ENCODE measurements around the gene SCAPER. TPM values are rescaled to one million over a fixed set of nuclear protein-coding genes. Genes with fewer than 3 reads are reported as not detected.
"Not testable (repeated sequence)": the region's sequence is repeated elsewhere in the genome, so short reads cannot be mapped to it uniquely, and the experiment has no call there.

The SCAPER gene
- total RNA-seq, 1 donor from 2014 or later = 78.1 TPM

DNA sequence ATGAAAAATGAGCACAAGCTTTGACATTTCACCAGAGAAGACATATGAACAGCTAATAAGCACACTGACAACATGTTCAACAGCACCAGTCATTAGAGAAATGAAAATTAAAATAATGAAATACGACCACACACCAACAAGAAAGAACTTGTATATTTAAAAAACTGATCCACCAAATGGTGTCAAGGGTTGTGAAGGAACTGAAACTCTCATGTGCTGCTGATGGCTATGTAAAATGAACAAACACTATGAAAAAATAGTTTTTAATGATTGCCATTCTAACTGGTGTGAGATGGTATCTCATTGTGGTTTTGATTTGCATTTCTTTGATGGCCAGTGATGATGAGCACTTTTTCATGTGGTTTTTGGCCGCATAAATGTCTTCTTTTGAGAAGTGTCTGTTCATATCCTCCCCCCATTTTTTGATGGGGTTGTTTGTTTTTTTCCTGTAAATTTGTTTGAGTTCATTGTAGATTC lies 193.8 kb downstream of the SCAPER start:
- peaks cover 0 to 9% of the 10 kb centered on the region in 2 donors for H3K36me3 ChIP-seq
- H3K27ac ChIP-seq = no peak overlapping the region
- TF ChIP-seq, protein P1, sequence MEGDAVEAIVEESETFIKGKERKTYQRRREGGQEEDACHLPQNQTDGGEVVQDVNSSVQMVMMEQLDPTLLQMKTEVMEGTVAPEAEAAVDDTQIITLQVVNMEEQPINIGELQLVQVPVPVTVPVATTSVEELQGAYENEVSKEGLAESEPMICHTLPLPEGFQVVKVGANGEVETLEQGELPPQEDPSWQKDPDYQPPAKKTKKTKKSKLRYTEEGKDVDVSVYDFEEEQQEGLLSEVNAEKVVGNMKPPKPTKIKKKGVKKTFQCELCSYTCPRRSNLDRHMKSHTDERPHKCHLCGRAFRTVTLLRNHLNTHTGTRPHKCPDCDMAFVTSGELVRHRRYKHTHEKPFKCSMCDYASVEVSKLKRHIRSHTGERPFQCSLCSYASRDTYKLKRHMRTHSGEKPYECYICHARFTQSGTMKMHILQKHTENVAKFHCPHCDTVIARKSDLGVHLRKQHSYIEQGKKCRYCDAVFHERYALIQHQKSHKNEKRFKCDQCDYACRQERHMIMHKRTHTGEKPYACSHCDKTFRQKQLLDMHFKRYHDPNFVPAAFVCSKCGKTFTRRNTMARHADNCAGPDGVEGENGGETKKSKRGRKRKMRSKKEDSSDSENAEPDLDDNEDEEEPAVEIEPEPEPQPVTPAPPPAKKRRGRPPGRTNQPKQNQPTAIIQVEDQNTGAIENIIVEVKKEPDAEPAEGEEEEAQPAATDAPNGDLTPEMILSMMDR (IDR thresholded peaks at IDR 0.05) = no peak
- DNase-seq (ENCODE audit: low spot score in 2 of 2) = no peak
- no peaks in the 10 kb centered on the region for H3K4me1 ChIP-seq
- H3K4me3 ChIP-seq = no peak overlapping the region
- H3K27me3 ChIP-seq = no peaks in the 10 kb centered on the region
- peaks cover 0 to 4% of the 10 kb centered on the region in 2 donors for H3K9me3 ChIP-seq
- intact Hi-C loops (cut with DNase I) = no loop called here

DNA sequence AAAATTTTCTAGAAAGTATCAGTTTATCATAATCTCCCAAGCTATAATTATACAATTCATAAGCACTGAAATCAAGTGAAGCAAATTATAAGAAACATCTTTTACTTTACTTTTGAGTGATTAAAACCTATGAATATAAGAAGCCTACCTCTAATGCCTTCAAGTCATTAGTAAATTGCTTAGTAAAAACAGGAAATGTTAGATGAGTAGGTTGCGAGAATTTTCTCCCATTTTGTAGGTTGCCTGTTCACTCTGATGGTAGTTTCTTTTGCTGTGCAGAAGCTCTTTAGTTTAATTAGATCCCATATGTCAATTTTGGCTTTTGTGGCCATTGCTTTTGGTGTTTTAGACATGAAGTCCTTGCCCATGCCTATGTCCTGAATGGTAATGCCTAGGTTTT lies 201.1 kb downstream of the SCAPER start:
- H3K9me3 ChIP-seq; intact Hi-C loops (cut with DNase I); H3K4me1 ChIP-seq; DNase-seq (ENCODE audit: low spot score in 2 of 2); H3K27ac ChIP-seq; H3K27me3 ChIP-seq; H3K4me3 ChIP-seq: not testable (repeated sequence)
- H3K36me3 ChIP-seq = peaks cover 12 to 28% of the 10 kb centered on the region in 2 donors

DNA sequence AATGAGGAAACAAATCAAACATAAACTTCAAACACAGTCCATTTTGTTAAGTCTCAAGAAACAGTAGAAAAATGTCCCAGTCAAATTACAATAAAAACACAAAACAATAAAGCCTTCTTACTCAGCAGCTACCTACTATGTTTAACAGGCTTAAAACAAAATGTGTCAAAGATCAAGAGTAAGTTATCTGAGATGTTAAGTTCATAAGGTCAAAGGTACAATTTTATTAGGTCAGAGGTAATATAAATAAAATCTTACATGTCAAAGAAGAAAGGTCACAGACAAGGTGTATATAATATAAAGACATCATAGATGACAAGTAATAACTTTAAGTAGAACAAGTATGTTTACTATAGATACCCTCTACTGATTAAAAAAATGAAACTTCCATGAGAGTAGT lies 208.3 kb downstream of the SCAPER start:
- Histone ChIP-seq H3K9me3 (no peaks in the 10 kb centered on the region), H3K4me1 (no peaks in the 10 kb centered on the region), H3K4me3 (no peak overlapping the region), H3K36me3 (peaks cover 8 to 22% of the 10 kb centered on the region in 2 donors), H3K27ac (no peak overlapping the region), H3K27me3 (no peaks in the 10 kb centered on the region)
- DNase-seq (ENCODE audit: low spot score in 2 of 2) = no peak
- intact Hi-C loops (cut with DNase I) = no loop called here
- TF ChIP-seq, protein P1 (IDR thresholded peaks at IDR 0.05) = no peak

DNA sequence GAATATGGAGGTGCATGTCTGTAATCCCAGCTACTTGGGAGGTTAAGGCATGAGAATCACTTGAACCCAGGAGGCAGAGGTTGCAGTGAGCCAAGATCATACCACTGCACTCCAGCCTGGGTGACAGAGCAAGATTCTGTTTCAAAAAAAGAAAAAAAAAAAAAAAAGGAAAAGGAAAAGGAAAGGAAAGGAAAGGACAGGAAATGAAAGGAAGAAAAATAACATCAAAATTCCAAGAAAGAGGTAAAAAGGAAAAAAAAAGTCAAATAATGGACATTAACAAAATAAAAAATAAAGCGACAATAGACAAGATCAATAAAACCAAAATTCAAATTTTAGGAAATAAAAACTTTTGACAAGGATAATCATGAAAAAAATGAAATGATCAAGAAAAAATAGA lies 212.6 kb downstream of the SCAPER start:
- intact Hi-C loops (cut with DNase I); H3K9me3 ChIP-seq; H3K36me3 ChIP-seq; DNase-seq (ENCODE audit: low spot score in 2 of 2); H3K4me1 ChIP-seq; H3K27ac ChIP-seq; H3K27me3 ChIP-seq; H3K4me3 ChIP-seq: not testable (repeated sequence)

DNA sequence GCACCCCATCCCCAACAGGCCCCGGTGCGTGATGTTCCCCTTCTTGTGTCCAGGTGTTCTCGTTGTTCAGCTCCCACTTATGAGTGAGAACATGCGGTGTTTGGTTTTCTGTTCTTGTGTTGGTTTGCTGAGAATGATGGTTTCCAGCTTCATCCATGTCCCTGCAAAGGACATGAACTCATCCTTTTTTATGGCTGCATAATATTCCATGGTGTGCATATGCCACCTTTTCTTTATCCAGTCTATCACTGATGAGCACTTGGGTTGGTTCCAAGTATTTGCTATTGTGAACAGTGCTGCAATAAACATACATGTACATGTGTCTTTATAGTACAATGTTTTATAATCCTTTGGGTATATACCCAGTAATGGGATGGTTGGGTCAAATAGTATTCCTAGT lies 217.5 kb downstream of the SCAPER start:
- H3K36me3 ChIP-seq; H3K9me3 ChIP-seq; DNase-seq (ENCODE audit: low spot score in 2 of 2); H3K27me3 ChIP-seq; H3K4me3 ChIP-seq; H3K27ac ChIP-seq; H3K4me1 ChIP-seq; intact Hi-C loops (cut with DNase I): not testable (repeated sequence)

DNA sequence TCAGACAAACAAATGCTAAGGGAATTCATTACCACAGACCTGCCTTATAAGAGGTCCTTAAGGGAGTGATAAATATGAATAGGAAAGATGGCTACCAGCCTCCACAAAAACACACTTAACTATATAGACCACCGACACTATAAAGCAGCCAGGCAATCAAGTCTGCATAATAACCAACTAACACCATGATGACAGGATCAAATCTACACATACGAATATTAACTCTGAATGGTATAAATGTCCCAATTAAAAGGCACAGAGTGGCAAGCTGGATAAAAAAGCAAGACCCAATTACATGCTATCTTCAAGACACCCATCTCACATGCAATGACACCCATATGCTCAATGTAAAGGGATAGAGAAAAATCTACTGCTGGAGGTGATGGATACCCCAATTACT lies 221.1 kb downstream of the SCAPER start:
- H3K4me1 ChIP-seq = no peaks in the 10 kb centered on the region
- H3K27me3 ChIP-seq = no peaks in the 10 kb centered on the region
- H3K27ac ChIP-seq = no peak overlapping the region
- H3K4me3 ChIP-seq = no peak overlapping the region
- no peak for DNase-seq (ENCODE audit: low spot score in 2 of 2)
- H3K9me3 ChIP-seq = peaks cover 0 to 3% of the 10 kb centered on the region in 2 donors
- intact Hi-C loops (cut with DNase I) = no loop called here
- TF ChIP-seq, protein P1 (IDR thresholded peaks at IDR 0.05) = no peak
- peaks cover 4% of the 10 kb centered on the region in 2 donors for H3K36me3 ChIP-seq

DNA sequence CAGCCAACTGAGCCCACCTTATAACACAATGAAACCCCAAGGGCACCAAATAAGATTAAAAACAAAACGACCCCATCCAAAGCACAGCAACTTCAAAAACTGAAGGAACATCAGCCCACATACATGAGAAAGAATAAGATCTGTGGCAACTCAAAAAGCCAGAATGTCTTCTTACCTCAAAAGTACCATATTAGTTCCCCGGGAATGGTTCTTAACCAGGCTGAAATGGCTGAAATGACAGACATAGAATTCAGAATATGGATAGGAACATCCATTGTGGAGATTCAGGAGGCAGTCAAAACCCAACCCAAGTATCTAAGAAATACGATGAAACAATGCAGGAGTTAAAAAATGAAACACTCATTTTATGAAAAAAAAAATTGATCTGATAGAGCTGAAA lies 222.3 kb downstream of the SCAPER start:
- no peak for DNase-seq (ENCODE audit: low spot score in 2 of 2)
- intact Hi-C loops (cut with DNase I) = no loop called here
- TF ChIP-seq, protein P1 (IDR thresholded peaks at IDR 0.05) = no peak
- H3K9me3 ChIP-seq = peaks cover 0 to 3% of the 10 kb centered on the region in 2 donors
- no peaks in the 10 kb centered on the region for H3K4me1 ChIP-seq
- H3K27ac ChIP-seq = no peak overlapping the region
- no peak overlapping the region for H3K4me3 ChIP-seq
- no peaks in the 10 kb centered on the region for H3K27me3 ChIP-seq
- H3K36me3 ChIP-seq = peaks cover 0 to 4% of the 10 kb centered on the region in 2 donors
